Thyroid gland (tissue), 4 donors: Measurements from ENCODE around the gene SLC35E1.

Source experiments
- CTCF ChIP-seq, 6 experiments: fragments of 200-600 bp in 3 of 6; fragments of 450-650 bp in 3 of 6; sonication (generic) in 3 of 6; IDR thresholded peaks; one replicate each; pipeline ENCODE4 v1.5.1; 2016 to 2019; ENCODE audit warnings: antibody characterized with exemption in 6 of 6, mild to moderate bottlenecking in 2 of 6, inconsistent platforms in 1 of 6, moderate library complexity in 1 of 6
- POLR2A ChIP-seq, 2 donors: fragments of 450-650 bp; IDR thresholded peaks; one replicate each; pipeline ENCODE4 v1.6.1; 2017; ENCODE audit warnings: antibody characterized with exemption in 2 of 2, mild to moderate bottlenecking in 2 of 2, moderate library complexity in 1 of 2

GRCh38 chr19:16586477-16586871, 14.3 kb upstream of the SLC35E1 start:
- TF ChIP-seq CTCF (IDR thresholded peaks at IDR 0.05) (no peak), POLR2A (IDR thresholded peaks at IDR 0.05) (no peak)
